Dedifferentiated amniotic fluid mesenchymal stem cell (primary cell): Measurements from ENCODE around the gene ZBTB6.
A peak's percentile ranks its signal among the peaks of the same experiment; 100 is the strongest.
"Not testable (repeated sequence)": the region's sequence is repeated elsewhere in the genome, so short reads cannot be mapped to it uniquely, and the experiment has no call there.

ENCODE experiments used
- DNase-seq: peaks from one replicate; pipeline ENCODE4 v3.0.0-alpha.2; 2016; ENCODE audit errors: extremely low spot score

The ZBTB6 gene

GRCh38 chr9:122929796-122930354, 16.8 kb upstream of the ZBTB6 start:
- DNase-seq: no peak

GRCh38 chr9:122923947-122924346, 10.8 kb upstream of the ZBTB6 start:
- DNase-seq: no peak

- DNase-seq: no peak
These were observed 9.6 kb upstream of the ZBTB6 start for GRCh38 chr9:122922713-122923112.

GRCh38 chr9:122918310-122918709, 5.2 kb upstream of the ZBTB6 start:
- no peak for DNase-seq

GRCh38 chr9:122912671-122912963, 506 bp downstream of the ZBTB6 start:
- no peak for DNase-seq

- not testable (repeated sequence) for DNase-seq
These were observed 7.0 kb downstream of the ZBTB6 start for GRCh38 chr9:122906122-122906521.

GRCh38 chr9:122904823-122905710, 8.1 kb downstream of the ZBTB6 start, which contains the start of gene RC3H2:
TSS of gene RC3H2 (minus strand) at chr9:122905359. CDS start at chr9:122897509, 7,850 bp downstream.
- peak; percentile 100 for DNase-seq

- no peak for DNase-seq
These were observed 8.7 kb downstream of the ZBTB6 start for GRCh38 chr9:122904466-122904822.

- DNase-seq: no peak
These were observed 12.3 kb downstream of the ZBTB6 start for GRCh38 chr9:122900791-122901190.

- DNase-seq: no peak
These were observed 15.2 kb downstream of the ZBTB6 start for GRCh38 chr9:122897969-122898368.

GRCh38 chr9:122888480-122888879, 24.6 kb downstream of the ZBTB6 start:
- DNase-seq: no peak

GRCh38 chr9:122883125-122883524, 30.0 kb downstream of the ZBTB6 start:
- DNase-seq: no peak

- DNase-seq: no peak
These were observed 33.7 kb downstream of the ZBTB6 start for GRCh38 chr9:122879443-122879842.

GRCh38 chr9:122875523-122875922, 37.6 kb downstream of the ZBTB6 start:
- no peak for DNase-seq

- DNase-seq: not testable (repeated sequence)
These were observed 45.8 kb downstream of the ZBTB6 start for GRCh38 chr9:122867276-122867675.

GRCh38 chr9:122866079-122866478, 47.0 kb downstream of the ZBTB6 start:
- DNase-seq: no peak

- DNase-seq: no peak
These were observed 47.8 kb downstream of the ZBTB6 start for GRCh38 chr9:122865300-122865699.

GRCh38 chr9:122863407-122863806, 49.7 kb downstream of the ZBTB6 start:
- no peak for DNase-seq

GRCh38 chr9:122860319-122861142, 52.6 kb downstream of the ZBTB6 start:
- DNase-seq: no peak
